Mammary epithelial cell (primary cell): ENCODE measurements around the gene PLSCR4.

ENCODE experiments used
- EZH2 ChIP-seq: IDR thresholded peaks from 2 replicates; pipeline ENCODE4 v1.6.1; 2012; ENCODE audit warnings: low read length, inconsistent platforms, borderline replicate concordance
- TF ChIP-seq, protein P1 (sequence below), 2 donors: IDR thresholded peaks in 1 of 2; conservative IDR thresholded peaks in 1 of 2; 2 replicates each; pipeline ENCODE4 v1.5.1; 2011 to 2012; ENCODE audit warnings: inconsistent platforms in 2 of 2, low read length in 2 of 2, mild to moderate bottlenecking in 2 of 2, control low read depth in 1 of 2, low read depth in 1 of 2; ENCODE audit not compliant: insufficient read depth in 1 of 2; ENCODE audit errors: extremely low read depth in 1 of 2

DNA sequence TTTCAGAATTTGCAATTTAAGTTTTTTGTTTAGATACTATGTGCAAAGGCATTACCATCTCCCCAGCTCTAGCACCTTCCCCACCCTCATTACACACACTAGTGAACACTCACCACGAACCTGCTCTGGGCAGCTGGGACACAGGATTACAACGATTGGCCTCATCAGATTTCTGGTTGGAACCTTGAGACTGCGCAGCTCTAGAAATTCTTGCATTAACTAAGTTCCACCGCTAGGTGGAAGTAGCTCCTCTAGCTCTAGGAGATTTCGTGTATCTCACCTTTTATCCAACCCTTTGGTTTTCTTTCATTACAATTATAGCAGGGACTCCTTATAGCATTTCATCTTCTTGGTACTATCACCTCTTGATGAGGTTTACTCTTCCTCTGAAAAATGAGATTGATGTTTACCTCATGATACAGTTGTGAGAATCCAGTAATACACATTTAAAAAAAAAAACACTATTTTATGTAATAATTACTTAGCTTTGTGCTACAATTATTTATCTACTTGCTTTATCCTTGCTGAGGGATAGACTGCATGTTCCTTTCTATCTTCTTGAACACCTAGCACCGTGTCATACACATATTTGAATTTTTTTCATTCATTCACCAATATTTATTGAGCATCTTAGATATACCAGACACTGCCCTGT is 61.3 kb downstream of the PLSCR4 start:
- TF ChIP-seq, protein P1, sequence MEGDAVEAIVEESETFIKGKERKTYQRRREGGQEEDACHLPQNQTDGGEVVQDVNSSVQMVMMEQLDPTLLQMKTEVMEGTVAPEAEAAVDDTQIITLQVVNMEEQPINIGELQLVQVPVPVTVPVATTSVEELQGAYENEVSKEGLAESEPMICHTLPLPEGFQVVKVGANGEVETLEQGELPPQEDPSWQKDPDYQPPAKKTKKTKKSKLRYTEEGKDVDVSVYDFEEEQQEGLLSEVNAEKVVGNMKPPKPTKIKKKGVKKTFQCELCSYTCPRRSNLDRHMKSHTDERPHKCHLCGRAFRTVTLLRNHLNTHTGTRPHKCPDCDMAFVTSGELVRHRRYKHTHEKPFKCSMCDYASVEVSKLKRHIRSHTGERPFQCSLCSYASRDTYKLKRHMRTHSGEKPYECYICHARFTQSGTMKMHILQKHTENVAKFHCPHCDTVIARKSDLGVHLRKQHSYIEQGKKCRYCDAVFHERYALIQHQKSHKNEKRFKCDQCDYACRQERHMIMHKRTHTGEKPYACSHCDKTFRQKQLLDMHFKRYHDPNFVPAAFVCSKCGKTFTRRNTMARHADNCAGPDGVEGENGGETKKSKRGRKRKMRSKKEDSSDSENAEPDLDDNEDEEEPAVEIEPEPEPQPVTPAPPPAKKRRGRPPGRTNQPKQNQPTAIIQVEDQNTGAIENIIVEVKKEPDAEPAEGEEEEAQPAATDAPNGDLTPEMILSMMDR (conservative IDR thresholded peaks at IDR 0.05 in 1 of 2, IDR thresholded peaks at IDR 0.05 in 1 of 2; ENCODE audit: extremely low read depth in 1 of 2, insufficient read depth in 1 of 2, low read depth in 1 of 2, low read length in 2 of 2), result peak; percentile 78 to 80
- TF ChIP-seq EZH2, result no peak
